ENCODE measurements around the gene CNIH3. TPM values are rescaled to one million over a fixed set of nuclear protein-coding genes. Genes with fewer than 3 reads are reported as not detected.

The CNIH3 gene
- total and polyA plus RNA-seq, 9 donors, result 3.8 to 11.8 (median 8.3) TPM

DNA sequence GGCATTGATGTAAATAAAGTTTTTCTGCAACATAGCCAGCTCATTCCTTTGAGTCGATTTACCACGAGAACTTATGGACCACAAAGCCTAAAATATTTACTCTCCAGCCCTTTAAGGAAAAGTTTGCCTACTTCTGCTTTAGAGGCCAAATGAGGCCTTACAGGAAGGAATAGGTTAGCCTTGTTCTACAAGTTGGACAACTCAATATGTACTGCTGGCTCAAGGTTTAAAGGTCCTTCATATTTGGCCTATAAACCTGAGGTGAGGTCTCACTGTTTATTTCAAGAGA, 168.9 kb downstream of the CNIH3 start:
- no peaks in the 10 kb centered on the region for H3K27me3 ChIP-seq
- no peak overlapping the region for H3K27ac ChIP-seq
- TF ChIP-seq, protein P1, sequence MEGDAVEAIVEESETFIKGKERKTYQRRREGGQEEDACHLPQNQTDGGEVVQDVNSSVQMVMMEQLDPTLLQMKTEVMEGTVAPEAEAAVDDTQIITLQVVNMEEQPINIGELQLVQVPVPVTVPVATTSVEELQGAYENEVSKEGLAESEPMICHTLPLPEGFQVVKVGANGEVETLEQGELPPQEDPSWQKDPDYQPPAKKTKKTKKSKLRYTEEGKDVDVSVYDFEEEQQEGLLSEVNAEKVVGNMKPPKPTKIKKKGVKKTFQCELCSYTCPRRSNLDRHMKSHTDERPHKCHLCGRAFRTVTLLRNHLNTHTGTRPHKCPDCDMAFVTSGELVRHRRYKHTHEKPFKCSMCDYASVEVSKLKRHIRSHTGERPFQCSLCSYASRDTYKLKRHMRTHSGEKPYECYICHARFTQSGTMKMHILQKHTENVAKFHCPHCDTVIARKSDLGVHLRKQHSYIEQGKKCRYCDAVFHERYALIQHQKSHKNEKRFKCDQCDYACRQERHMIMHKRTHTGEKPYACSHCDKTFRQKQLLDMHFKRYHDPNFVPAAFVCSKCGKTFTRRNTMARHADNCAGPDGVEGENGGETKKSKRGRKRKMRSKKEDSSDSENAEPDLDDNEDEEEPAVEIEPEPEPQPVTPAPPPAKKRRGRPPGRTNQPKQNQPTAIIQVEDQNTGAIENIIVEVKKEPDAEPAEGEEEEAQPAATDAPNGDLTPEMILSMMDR (IDR thresholded peaks at IDR 0.05), result no peak
- TF ChIP-seq EP300 (IDR thresholded peaks at IDR 0.05), result no peak
- TF ChIP-seq POLR2A (IDR thresholded peaks at IDR 0.05), result no peak
- intact Hi-C loops (cut with DNase I), result no loop called here
- H3K4me1 ChIP-seq (ENCODE audit: insufficient read depth), result no peaks in the 10 kb centered on the region
- no peaks in the 10 kb centered on the region for H3K9me3 ChIP-seq
- no peaks in the 10 kb centered on the region for H3K36me3 ChIP-seq
- no peak for DNase-seq
- H3K4me3 ChIP-seq, result no peak overlapping the region
- WGBS, 3 donors, result 65 to 73% (median 72%) methylated on average over 2 of the region's 2 CpGs

DNA sequence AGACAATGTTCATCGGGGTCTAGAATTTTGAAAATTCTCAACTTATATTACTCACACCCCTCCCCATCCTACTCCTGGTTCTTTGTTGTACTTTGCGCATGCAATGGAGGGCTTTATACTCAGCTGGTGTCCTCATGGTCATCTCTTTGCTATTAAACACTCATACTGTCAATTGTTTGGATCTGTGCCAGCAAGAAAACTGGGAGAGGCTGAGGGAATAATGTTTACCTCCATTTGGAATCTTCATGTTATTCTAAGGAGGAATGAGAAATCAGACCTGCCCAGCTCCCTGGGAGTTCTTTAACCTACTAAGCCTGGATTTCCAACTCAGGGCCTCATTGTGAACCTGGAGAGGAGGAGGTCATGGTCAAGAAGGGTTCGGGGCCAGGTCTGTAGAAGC, 169.5 kb downstream of the CNIH3 start:
- Histone ChIP-seq H3K9me3 (no peaks in the 10 kb centered on the region), H3K27me3 (no peaks in the 10 kb centered on the region), H3K27ac (no peak overlapping the region), H3K4me3 (no peak overlapping the region), H3K4me1 (ENCODE audit: insufficient read depth) (no peaks in the 10 kb centered on the region), H3K36me3 (no peaks in the 10 kb centered on the region)
- 83 to 90% (median 85%) methylated on average over 3 of the region's 3 CpGs for whole genome bisulfite sequencing, 3 donors
- intact Hi-C loops (cut with DNase I), result no loop called here
- DNase-seq, result no peak
- TF ChIP-seq, protein P1 (IDR thresholded peaks at IDR 0.05), result no peak
- TF ChIP-seq EP300 (IDR thresholded peaks at IDR 0.05) (no peak), POLR2A (IDR thresholded peaks at IDR 0.05) (no peak)

DNA sequence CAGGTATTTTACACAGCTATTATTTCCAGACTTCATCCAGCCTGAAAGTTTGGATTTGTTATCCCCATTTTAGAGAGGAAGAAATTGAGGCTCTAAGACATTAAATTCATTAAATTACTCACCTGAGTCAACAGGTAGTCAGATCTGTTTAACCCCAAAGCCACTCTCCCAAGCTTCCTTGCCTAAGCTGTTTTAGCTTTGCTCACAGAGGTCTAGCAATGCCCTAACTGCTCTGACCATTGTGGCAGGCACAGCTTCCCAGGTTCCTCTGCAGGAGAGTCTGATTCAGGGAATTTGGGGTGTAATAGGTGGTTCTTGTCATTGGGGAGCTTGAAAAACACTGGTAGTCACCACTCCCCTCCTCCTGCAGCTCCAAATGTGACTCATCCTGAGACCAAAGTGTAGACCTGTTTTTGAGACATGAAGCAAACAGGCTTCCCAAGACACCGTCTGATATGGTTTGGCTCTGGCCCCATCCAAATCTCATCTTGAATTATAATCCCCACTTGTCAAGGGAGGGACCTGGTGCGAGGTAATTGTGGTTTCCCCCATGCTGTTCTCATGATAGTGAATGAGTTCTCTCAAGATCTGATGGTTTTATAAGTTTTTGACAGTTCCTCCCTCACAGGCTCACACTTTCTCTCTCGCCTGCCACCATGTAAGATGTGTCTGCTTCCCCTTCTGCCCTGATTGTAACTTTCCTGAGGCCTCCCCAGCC, 170.6 kb downstream of the CNIH3 start:
- intact Hi-C loops (cut with DNase I), result no loop called here
- DNase-seq, result no peak
- 78 to 88% (median 86%) methylated on average over 3 of the region's 3 CpGs for WGBS, 3 donors

DNA sequence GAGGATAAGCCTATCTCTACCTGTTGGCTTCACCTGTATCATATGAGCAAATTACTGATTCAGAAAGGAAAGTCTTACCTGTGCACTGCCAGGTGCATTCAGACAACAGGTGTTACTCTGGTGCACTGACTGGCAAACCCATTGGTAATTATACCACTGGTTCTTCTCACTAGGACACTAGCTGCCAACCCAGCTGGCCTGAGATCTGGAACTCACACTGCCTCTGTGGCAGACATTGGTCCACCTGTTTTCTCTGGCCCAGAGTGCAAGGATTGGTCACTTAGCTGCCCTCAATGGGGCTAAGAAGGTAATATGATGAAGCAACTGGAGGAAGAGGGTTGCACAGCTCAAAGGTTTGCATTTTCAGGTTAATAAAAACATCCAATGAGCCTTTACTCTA, 173.2 kb downstream of the CNIH3 start:
- intact Hi-C loops (cut with DNase I), result no loop called here
- H3K27me3 ChIP-seq, result no peaks in the 10 kb centered on the region
- H3K9me3 ChIP-seq, result no peaks in the 10 kb centered on the region
- H3K36me3 ChIP-seq, result no peaks in the 10 kb centered on the region
- no peak for TF ChIP-seq POLR2A (IDR thresholded peaks at IDR 0.05)
- TF ChIP-seq EP300 (IDR thresholded peaks at IDR 0.05), result no peak
- TF ChIP-seq, protein P1 (IDR thresholded peaks at IDR 0.05), result no peak
- no peaks in the 10 kb centered on the region for H3K4me1 ChIP-seq (ENCODE audit: insufficient read depth)
- H3K27ac ChIP-seq, result no peak overlapping the region
- DNase-seq, result no peak
- no peak overlapping the region for H3K4me3 ChIP-seq

More for the DNA sequence above, 170.6 kb downstream of the CNIH3 start:
- Histone ChIP-seq H3K4me1 (ENCODE audit: insufficient read depth) (no peaks in the 10 kb centered on the region), H3K27ac (no peak overlapping the region), H3K9me3 (no peaks in the 10 kb centered on the region), H3K36me3 (no peaks in the 10 kb centered on the region), H3K27me3 (no peaks in the 10 kb centered on the region), H3K4me3 (no peak overlapping the region)
- TF ChIP-seq POLR2A (IDR thresholded peaks at IDR 0.05), result no peak
- TF ChIP-seq EP300 (IDR thresholded peaks at IDR 0.05), result no peak
- TF ChIP-seq, protein P1 (IDR thresholded peaks at IDR 0.05), result no peak

Other genes starting within 250 kb of the CNIH3 start
- 10 to 100 TPM; 50.4 to 66.5 (median 57.9) TPM for gene WDR26, start 181.5 kb upstream of the CNIH3 start, total RNA-seq
- 10 to 100 TPM; 28.5 to 55.7 TPM for gene WDR26, start 181.5 kb upstream of the CNIH3 start, polyA plus RNA-seq

Data from ovary (tissue), 9 donors.